ENCODE data around the gene LMO7.

The LMO7 gene

GRCh38 chr13:75795274-75795673 lies 159.1 kb downstream of the LMO7 start:
- Histone ChIP-seq H3K36me3 (replicated peaks in 1 of 2; ENCODE audit: control insufficient read depth in 2 of 2, insufficient read depth in 2 of 2, low read length in 2 of 2) (no peaks in the 10 kb centered on the region), H3K14ac (ENCODE audit: low read length) (no peak overlapping the region), H3K9ac (ENCODE audit: low read depth, low read length, poor library complexity) (no peak overlapping the region), H3K79me1 (ENCODE audit: low read depth, low read length) (no peaks in the 10 kb centered on the region), H4K91ac (ENCODE audit: low read depth, low read length, poor library complexity) (no peak overlapping the region), H3K23ac (ENCODE audit: low read depth, low read length, poor library complexity) (no peak overlapping the region), H3K27me3 (ENCODE audit: control insufficient read depth in 3 of 3, insufficient read depth in 3 of 3, low read depth in 1 of 3, low read length in 3 of 3) (no peaks in the 10 kb centered on the region), H2BK12ac (ENCODE audit: low read length) (no peak overlapping the region), H3K4me2 (ENCODE audit: insufficient read depth, low read length, poor library complexity, severe bottlenecking) (no peak overlapping the region), H2BK5ac (ENCODE audit: low read length) (no peak overlapping the region), H3K4ac (ENCODE audit: low read length) (no peak overlapping the region), H2AK5ac (ENCODE audit: low read depth, low read length) (no peak overlapping the region), H2AFZ (ENCODE audit: low read length) (no peak overlapping the region), H3K4me3 (ENCODE audit: low read length in 2 of 2) (no peak overlapping the region), H3K18ac (ENCODE audit: low read length) (no peak overlapping the region), H2BK120ac (ENCODE audit: low read depth, low read length) (no peak overlapping the region), H2BK15ac (ENCODE audit: low read length) (no peak overlapping the region), H3K27ac (replicated peaks; ENCODE audit: low read length) (no peak overlapping the region), H4K8ac (ENCODE audit: low read depth, low read length) (no peak overlapping the region), H3K9me3 (replicated peaks in 1 of 2; ENCODE audit: control insufficient read depth in 2 of 2, insufficient read depth in 1 of 2, low read depth in 1 of 2, low read length in 2 of 2) (peaks cover 0 to 3% of the 10 kb centered on the region in 2 donors), H3K4me1 (ENCODE audit: control insufficient read depth in 2 of 2, insufficient read depth in 1 of 2, low read depth in 1 of 2, low read length in 2 of 2) (peaks cover 4 to 15% of the 10 kb centered on the region in 2 donors)
- DNase-seq (ENCODE audit: low spot score) = no peak
- WGBS, 2 donors (ENCODE audit: extremely low coverage in 2 of 2, insufficient read length in 2 of 2, insufficient replicate concordance in 1 of 2) = no CpG with 5 or more reads among the region's 2 CpGs

- no peak overlapping the region for H3K4ac ChIP-seq (ENCODE audit: low read length)
- no peak overlapping the region for H2BK120ac ChIP-seq (ENCODE audit: low read depth, low read length)
- H3K36me3 ChIP-seq (replicated peaks in 1 of 2; ENCODE audit: control insufficient read depth in 2 of 2, insufficient read depth in 2 of 2, low read length in 2 of 2) = no peaks in the 10 kb centered on the region
- H3K4me3 ChIP-seq (ENCODE audit: low read length in 2 of 2) = no peak overlapping the region
- H2BK15ac ChIP-seq (ENCODE audit: low read length) = no peak overlapping the region
- no peak overlapping the region for H3K14ac ChIP-seq (ENCODE audit: low read length)
- H2BK12ac ChIP-seq (ENCODE audit: low read length) = no peak overlapping the region
- H3K79me1 ChIP-seq (ENCODE audit: low read depth, low read length) = no peaks in the 10 kb centered on the region
- H4K8ac ChIP-seq (ENCODE audit: low read depth, low read length) = no peak overlapping the region
- H2AK5ac ChIP-seq (ENCODE audit: low read depth, low read length) = no peak overlapping the region
- no peak overlapping the region for H3K9ac ChIP-seq (ENCODE audit: low read depth, low read length, poor library complexity)
- no peak overlapping the region for H3K18ac ChIP-seq (ENCODE audit: low read length)
- H3K27ac ChIP-seq (replicated peaks; ENCODE audit: low read length) = no peak overlapping the region
- no peak overlapping the region for H3K23ac ChIP-seq (ENCODE audit: low read depth, low read length, poor library complexity)
- H2BK5ac ChIP-seq (ENCODE audit: low read length) = no peak overlapping the region
- DNase-seq (ENCODE audit: low spot score) = no peak
- H3K4me2 ChIP-seq (ENCODE audit: insufficient read depth, low read length, poor library complexity, severe bottlenecking) = no peak overlapping the region
- H3K27me3 ChIP-seq (ENCODE audit: control insufficient read depth in 3 of 3, insufficient read depth in 3 of 3, low read depth in 1 of 3, low read length in 3 of 3) = no peaks in the 10 kb centered on the region
- no CpG with 5 or more reads among the region's 5 CpGs for WGBS, 2 donors (ENCODE audit: extremely low coverage in 2 of 2, insufficient read length in 2 of 2, insufficient replicate concordance in 1 of 2)
- H2AFZ ChIP-seq (ENCODE audit: low read length) = no peak overlapping the region
- peaks cover 0 to 3% of the 10 kb centered on the region in 2 donors for H3K9me3 ChIP-seq (replicated peaks in 1 of 2; ENCODE audit: control insufficient read depth in 2 of 2, insufficient read depth in 1 of 2, low read depth in 1 of 2, low read length in 2 of 2)
- no peak overlapping the region for H4K91ac ChIP-seq (ENCODE audit: low read depth, low read length, poor library complexity)
- peaks cover 4 to 12% of the 10 kb centered on the region in 2 donors for H3K4me1 ChIP-seq (ENCODE audit: control insufficient read depth in 2 of 2, insufficient read depth in 1 of 2, low read depth in 1 of 2, low read length in 2 of 2)
These were observed 160.7 kb downstream of the LMO7 start for GRCh38 chr13:75796825-75797224.

- Histone ChIP-seq H2BK120ac (ENCODE audit: low read depth, low read length) (no peak overlapping the region), H3K79me1 (ENCODE audit: low read depth, low read length) (no peaks in the 10 kb centered on the region), H3K9me3 (replicated peaks in 1 of 2; ENCODE audit: control insufficient read depth in 2 of 2, insufficient read depth in 1 of 2, low read depth in 1 of 2, low read length in 2 of 2) (peaks cover 0 to 3% of the 10 kb centered on the region in 2 donors), H2AFZ (ENCODE audit: low read length) (no peak overlapping the region), H2BK5ac (ENCODE audit: low read length) (no peak overlapping the region), H3K4me2 (ENCODE audit: insufficient read depth, low read length, poor library complexity, severe bottlenecking) (no peak overlapping the region), H3K23ac (ENCODE audit: low read depth, low read length, poor library complexity) (no peak overlapping the region), H4K91ac (ENCODE audit: low read depth, low read length, poor library complexity) (no peak overlapping the region), H3K9ac (ENCODE audit: low read depth, low read length, poor library complexity) (no peak overlapping the region), H3K4me3 (ENCODE audit: low read length in 2 of 2) (no peak overlapping the region), H4K8ac (ENCODE audit: low read depth, low read length) (no peak overlapping the region), H2BK15ac (ENCODE audit: low read length) (no peak overlapping the region), H3K36me3 (replicated peaks in 1 of 2; ENCODE audit: control insufficient read depth in 2 of 2, insufficient read depth in 2 of 2, low read length in 2 of 2) (no peaks in the 10 kb centered on the region), H2BK12ac (ENCODE audit: low read length) (no peak overlapping the region), H3K4ac (ENCODE audit: low read length) (no peak overlapping the region), H3K14ac (ENCODE audit: low read length) (no peak overlapping the region), H3K4me1 (ENCODE audit: control insufficient read depth in 2 of 2, insufficient read depth in 1 of 2, low read depth in 1 of 2, low read length in 2 of 2) (peaks cover 3 to 8% of the 10 kb centered on the region in 2 donors), H3K27ac (replicated peaks; ENCODE audit: low read length) (no peak overlapping the region), H3K18ac (ENCODE audit: low read length) (no peak overlapping the region), H2AK5ac (ENCODE audit: low read depth, low read length) (no peak overlapping the region), H3K27me3 (ENCODE audit: control insufficient read depth in 3 of 3, insufficient read depth in 3 of 3, low read depth in 1 of 3, low read length in 3 of 3) (no peaks in the 10 kb centered on the region)
- no CpG with 5 or more reads among the region's 2 CpGs for WGBS, 2 donors (ENCODE audit: extremely low coverage in 2 of 2, insufficient read length in 2 of 2, insufficient replicate concordance in 1 of 2)
- no peak for DNase-seq (ENCODE audit: low spot score)
These were observed 161.1 kb downstream of the LMO7 start for GRCh38 chr13:75797239-75797638.

GRCh38 chr13:75797719-75798118 lies 161.6 kb downstream of the LMO7 start:
- Histone ChIP-seq H3K27me3 (ENCODE audit: control insufficient read depth in 3 of 3, insufficient read depth in 3 of 3, low read depth in 1 of 3, low read length in 3 of 3) (no peaks in the 10 kb centered on the region), H3K27ac (replicated peaks; ENCODE audit: low read length) (no peak overlapping the region), H3K4me2 (ENCODE audit: insufficient read depth, low read length, poor library complexity, severe bottlenecking) (no peak overlapping the region), H3K79me1 (ENCODE audit: low read depth, low read length) (no peaks in the 10 kb centered on the region), H2BK12ac (ENCODE audit: low read length) (no peak overlapping the region), H3K36me3 (replicated peaks in 1 of 2; ENCODE audit: control insufficient read depth in 2 of 2, insufficient read depth in 2 of 2, low read length in 2 of 2) (no peaks in the 10 kb centered on the region), H2BK5ac (ENCODE audit: low read length) (no peak overlapping the region), H2AK5ac (ENCODE audit: low read depth, low read length) (no peak overlapping the region), H3K4me1 (ENCODE audit: control insufficient read depth in 2 of 2, insufficient read depth in 1 of 2, low read depth in 1 of 2, low read length in 2 of 2) (peaks cover 0 to 4% of the 10 kb centered on the region in 2 donors), H3K18ac (ENCODE audit: low read length) (no peak overlapping the region), H4K91ac (ENCODE audit: low read depth, low read length, poor library complexity) (no peak overlapping the region), H3K23ac (ENCODE audit: low read depth, low read length, poor library complexity) (no peak overlapping the region), H3K4ac (ENCODE audit: low read length) (no peak overlapping the region), H3K14ac (ENCODE audit: low read length) (no peak overlapping the region), H3K4me3 (ENCODE audit: low read length in 2 of 2) (no peak overlapping the region), H2AFZ (ENCODE audit: low read length) (no peak overlapping the region), H3K9ac (ENCODE audit: low read depth, low read length, poor library complexity) (no peak overlapping the region), H3K9me3 (replicated peaks in 1 of 2; ENCODE audit: control insufficient read depth in 2 of 2, insufficient read depth in 1 of 2, low read depth in 1 of 2, low read length in 2 of 2) (peaks cover 0 to 3% of the 10 kb centered on the region in 2 donors), H4K8ac (ENCODE audit: low read depth, low read length) (no peak overlapping the region), H2BK120ac (ENCODE audit: low read depth, low read length) (no peak overlapping the region), H2BK15ac (ENCODE audit: low read length) (no peak overlapping the region)
- no peak for DNase-seq (ENCODE audit: low spot score)
- no CpG with 5 or more reads among the region's 2 CpGs for WGBS, 2 donors (ENCODE audit: extremely low coverage in 2 of 2, insufficient read length in 2 of 2, insufficient replicate concordance in 1 of 2)
